Prostate gland (tissue), 2 donors: ENCODE results near the gene ERVW-1.

Source experiments
- CTCF ChIP-seq, 4 experiments: fragments of 200-600 bp in 2 of 4; fragments of 450-650 bp in 2 of 4; sonication (generic) in 2 of 4; IDR thresholded peaks; 1 replicate in 3 of 4; 2 replicates in 1 of 4; pipeline ENCODE4 v1.5.1; 2016 to 2019; ENCODE audit warnings: antibody characterized with exemption in 4 of 4, mild to moderate bottlenecking in 2 of 4, moderate library complexity in 2 of 4
- POLR2A ChIP-seq: fragments of 450-650 bp; IDR thresholded peaks from one replicate; pipeline ENCODE4 v1.6.1; 2016; ENCODE audit warnings: antibody characterized with exemption, mild to moderate bottlenecking

DNA sequence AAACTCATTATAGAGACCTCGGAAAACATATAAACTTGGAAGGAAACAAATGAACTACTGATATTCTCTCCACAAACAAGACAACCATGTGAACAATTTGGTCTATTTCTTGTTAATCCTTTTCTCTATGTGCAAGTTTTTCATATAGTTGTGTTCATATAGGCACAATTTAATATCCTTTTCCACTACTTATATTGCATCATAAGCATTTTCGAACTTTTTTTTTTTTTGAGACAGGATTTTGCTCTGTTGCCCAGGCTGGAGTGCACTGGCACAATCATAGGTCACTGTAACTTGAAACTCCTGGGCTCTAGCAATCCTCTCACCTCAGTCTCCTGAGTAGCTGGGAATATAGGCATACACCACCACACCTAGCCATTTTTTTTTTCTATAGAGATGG, 45.4 kb upstream of the ERVW-1 start:
- TF ChIP-seq POLR2A: no peak
- no peak for TF ChIP-seq CTCF (IDR thresholded peaks at IDR 0.05)
